Effector memory CD8-positive, alpha-beta T cell (primary cell): ENCODE measurements around the gene ORC3.
A peak's percentile ranks its signal among the peaks of the same experiment; 100 is the strongest.

Source experiments
- ATAC-seq: fragments of 150-1000 bp; cut with Tn5 transposase; replicated peaks from 2 replicates; pipeline ENCODE4 v1.10.0; 2021; ENCODE audit warnings: mild to moderate bottlenecking, moderate library complexity
- DNase-seq, 3 experiments: peaks; one replicate each; pipeline ENCODE4 v3.0.0; 2021
- H3K27ac Mint-ChIP-seq, 2 donors: one replicate each; pipeline ENCODE4 v1.8.0; 2022; ENCODE audit warnings: mild to moderate bottlenecking in 2 of 2, mixed read lengths in 2 of 2, moderate library complexity in 2 of 2
- H3K27me3 Mint-ChIP-seq, 2 donors: one replicate each; pipeline ENCODE4 v1.8.0; 2022; ENCODE audit warnings: mixed read lengths in 2 of 2
- H3K36me3 Mint-ChIP-seq: one replicate; pipeline ENCODE4 v1.8.0; 2022; ENCODE audit warnings: mild to moderate bottlenecking, moderate library complexity, mixed read lengths; ENCODE audit not compliant: insufficient read depth
- H3K4me1 Mint-ChIP-seq, 2 donors: one replicate each; pipeline ENCODE4 v1.8.0; 2022; ENCODE audit warnings: low read depth in 2 of 2, mixed read lengths in 2 of 2
- H3K4me3 Mint-ChIP-seq, 2 donors: one replicate each; pipeline ENCODE4 v1.8.0; 2022; ENCODE audit warnings: mild to moderate bottlenecking in 2 of 2, mixed read lengths in 2 of 2, moderate library complexity in 2 of 2
- H3K9me3 Mint-ChIP-seq, 2 donors: one replicate each; pipeline ENCODE4 v1.8.0; 2022; ENCODE audit warnings: mixed read lengths in 2 of 2

ORC3 gene

GRCh38 chr6:87654875-87655454, 65.0 kb downstream of the ORC3 start:
- Mint-ChIP-seq H3K27ac (no peak overlapping the region), H3K36me3 (peaks cover 18% of the 10 kb centered on the region), H3K27me3 (no peaks in the 10 kb centered on the region), H3K9me3 (no peaks in the 10 kb centered on the region), H3K4me3 (no peak overlapping the region), H3K4me1 (peaks cover 4% of the 10 kb centered on the region in 2 donors)
- no peak for DNase-seq
- no peak for ATAC-seq

- DNase-seq (no peak), ATAC-seq (no peak)
- H3K27ac Mint-ChIP-seq = no peak overlapping the region
- peaks cover 18% of the 10 kb centered on the region for H3K36me3 Mint-ChIP-seq
- H3K4me1 Mint-ChIP-seq = peaks cover 4% of the 10 kb centered on the region in 2 donors
- H3K27me3 Mint-ChIP-seq = no peaks in the 10 kb centered on the region
- H3K4me3 Mint-ChIP-seq = no peak overlapping the region
- no peaks in the 10 kb centered on the region for H3K9me3 Mint-ChIP-seq
These were observed 65.9 kb downstream of the ORC3 start for GRCh38 chr6:87655824-87656223.

GRCh38 chr6:87656857-87657256, 66.9 kb downstream of the ORC3 start:
- peak overlapping the region in 1 of 2 donors; percentile 20 for H3K27ac Mint-ChIP-seq
- H3K4me1 Mint-ChIP-seq = peaks cover 4% of the 10 kb centered on the region in 2 donors
- H3K27me3 Mint-ChIP-seq = no peaks in the 10 kb centered on the region
- no peak for DNase-seq
- H3K4me3 Mint-ChIP-seq = no peak overlapping the region
- peaks cover 17% of the 10 kb centered on the region for H3K36me3 Mint-ChIP-seq
- no peaks in the 10 kb centered on the region for H3K9me3 Mint-ChIP-seq
- ATAC-seq = no peak

GRCh38 chr6:87658516-87658915, 68.6 kb downstream of the ORC3 start:
- Mint-ChIP-seq H3K27me3 (no peaks in the 10 kb centered on the region), H3K27ac (no peak overlapping the region), H3K4me3 (no peak overlapping the region), H3K9me3 (no peaks in the 10 kb centered on the region), H3K36me3 (peaks cover 14% of the 10 kb centered on the region), H3K4me1 (no peaks in the 10 kb centered on the region)
- ATAC-seq (no peak), DNase-seq (no peak)

GRCh38 chr6:87660226-87660911, 70.4 kb downstream of the ORC3 start:
- DNase-seq = no peak
- no peak for ATAC-seq

GRCh38 chr6:87661016-87661415, 71.1 kb downstream of the ORC3 start:
- Mint-ChIP-seq H3K27me3 (no peaks in the 10 kb centered on the region), H3K27ac (peak overlapping the region; percentile 13 to 76), H3K9me3 (no peaks in the 10 kb centered on the region), H3K4me3 (no peak overlapping the region), H3K4me1 (no peaks in the 10 kb centered on the region), H3K36me3 (peaks cover 11% of the 10 kb centered on the region)
- DNase-seq (no peak), ATAC-seq (no peak)

More at GRCh38 chr6:87660226-87660911, 70.4 kb downstream of the ORC3 start:
- Mint-ChIP-seq H3K36me3 (peaks cover 11% of the 10 kb centered on the region), H3K9me3 (no peaks in the 10 kb centered on the region), H3K27me3 (no peaks in the 10 kb centered on the region), H3K27ac (peak overlapping the region; percentile 13 to 76), H3K4me3 (no peak overlapping the region), H3K4me1 (no peaks in the 10 kb centered on the region)

- peaks cover 13% of the 10 kb centered on the region for H3K36me3 Mint-ChIP-seq
- DNase-seq = no peak
- ATAC-seq = no peak
- H3K4me1 Mint-ChIP-seq = no peaks in the 10 kb centered on the region
- no peaks in the 10 kb centered on the region for H3K9me3 Mint-ChIP-seq
- no peak overlapping the region for H3K4me3 Mint-ChIP-seq
- peak overlapping the region; percentile 13 to 76 for H3K27ac Mint-ChIP-seq
- no peaks in the 10 kb centered on the region for H3K27me3 Mint-ChIP-seq
These were observed 71.6 kb downstream of the ORC3 start for GRCh38 chr6:87661503-87661902.

GRCh38 chr6:87663434-87663833, 73.5 kb downstream of the ORC3 start:
- no peak for DNase-seq
- Mint-ChIP-seq H3K36me3 (peaks cover 12% of the 10 kb centered on the region), H3K27ac (peak overlapping the region in 1 of 2 donors; percentile 64), H3K27me3 (no peaks in the 10 kb centered on the region), H3K4me3 (no peak overlapping the region), H3K4me1 (no peaks in the 10 kb centered on the region), H3K9me3 (no peaks in the 10 kb centered on the region)
- no peak for ATAC-seq

GRCh38 chr6:87664921-87665485, 75.1 kb downstream of the ORC3 start:
- Mint-ChIP-seq H3K27me3 (no peaks in the 10 kb centered on the region), H3K9me3 (no peaks in the 10 kb centered on the region), H3K4me3 (no peak overlapping the region), H3K27ac (peak overlapping the region in 1 of 2 donors; percentile 5), H3K4me1 (no peaks in the 10 kb centered on the region), H3K36me3 (peaks cover 8% of the 10 kb centered on the region)
- no peak for DNase-seq
- ATAC-seq = no peak

- no peaks in the 10 kb centered on the region for H3K27me3 Mint-ChIP-seq
- H3K27ac Mint-ChIP-seq = no peak overlapping the region
- ATAC-seq = no peak
- DNase-seq = no peak
- peaks cover 11 to 13% of the 10 kb centered on the region in 2 donors for H3K4me1 Mint-ChIP-seq
- peaks cover 21% of the 10 kb centered on the region for H3K36me3 Mint-ChIP-seq
- no peaks in the 10 kb centered on the region for H3K9me3 Mint-ChIP-seq
- H3K4me3 Mint-ChIP-seq = no peak overlapping the region
These were observed 77.1 kb downstream of the ORC3 start for GRCh38 chr6:87667032-87667431.

- DNase-seq (no peak), ATAC-seq (no peak)
- Mint-ChIP-seq H3K27ac (no peak overlapping the region), H3K4me3 (no peak overlapping the region), H3K36me3 (peaks cover 26% of the 10 kb centered on the region), H3K9me3 (no peaks in the 10 kb centered on the region), H3K27me3 (no peaks in the 10 kb centered on the region), H3K4me1 (peaks cover 11 to 13% of the 10 kb centered on the region in 2 donors)
These were observed 78.1 kb downstream of the ORC3 start for GRCh38 chr6:87668013-87668412.

- DNase-seq (no peak), ATAC-seq (no peak)
- Mint-ChIP-seq H3K36me3 (peaks cover 36% of the 10 kb centered on the region), H3K4me1 (peaks cover 11 to 13% of the 10 kb centered on the region in 2 donors), H3K27me3 (no peaks in the 10 kb centered on the region), H3K9me3 (no peaks in the 10 kb centered on the region), H3K27ac (no peak overlapping the region), H3K4me3 (no peak overlapping the region)
These were observed 79.1 kb downstream of the ORC3 start for GRCh38 chr6:87669051-87669450.

- Mint-ChIP-seq H3K4me1 (peaks cover 11 to 13% of the 10 kb centered on the region in 2 donors), H3K27ac (peak overlapping the region; percentile 8 to 87), H3K9me3 (no peaks in the 10 kb centered on the region), H3K27me3 (no peaks in the 10 kb centered on the region), H3K4me3 (no peak overlapping the region), H3K36me3 (peaks cover 52% of the 10 kb centered on the region)
- ATAC-seq (peak; percentile 59), DNase-seq (no peak)
These were observed 80.8 kb downstream of the ORC3 start for GRCh38 chr6:87670707-87671106.

GRCh38 chr6:87671555-87672029, 81.7 kb downstream of the ORC3 start:
- H3K27ac Mint-ChIP-seq = peak overlapping the region; percentile 8 to 87
- H3K4me3 Mint-ChIP-seq = no peak overlapping the region
- H3K4me1 Mint-ChIP-seq = peaks cover 13% of the 10 kb centered on the region in 2 donors
- no peak for DNase-seq
- H3K9me3 Mint-ChIP-seq = no peaks in the 10 kb centered on the region
- no peaks in the 10 kb centered on the region for H3K27me3 Mint-ChIP-seq
- ATAC-seq = no peak
- H3K36me3 Mint-ChIP-seq = peaks cover 59% of the 10 kb centered on the region
